Stimulated activated CD8-positive, alpha-beta memory T cell treated with anti-CD3 and anti-CD28 coated beads, Interleukin-15, amount 100 ng/mL, for 48 hours (primary cell): ENCODE results near the gene TRPM2.

ENCODE experiments used
- DNase-seq, 2 donors: peaks; one replicate each; pipeline ENCODE4 v3.0.0-alpha.2; 2020; ENCODE audit warnings: low read depth in 2 of 2

The TRPM2 gene

GRCh38 chr21:44353191-44353970, at the start of gene TRPM2:
Gene TRPM2 (plus strand): TSS chr21:44353621. CDS start chr21:44353701, 80 bp downstream.
- DNase-seq, result no peak

GRCh38 chr21:44304011-44304616, 49.3 kb upstream of the TRPM2 start:
- no peak for DNase-seq

GRCh38 chr21:44304877-44305293, 48.5 kb upstream of the TRPM2 start:
- no peak for DNase-seq

- no peak for DNase-seq
Measured at GRCh38 chr21:44305691-44306090, 47.7 kb upstream of the TRPM2 start.

- DNase-seq, result no peak
Measured at GRCh38 chr21:44306936-44307704, 46.3 kb upstream of the TRPM2 start.

GRCh38 chr21:44310628-44311507, 42.6 kb upstream of the TRPM2 start:
- DNase-seq, result no peak

- DNase-seq, result no peak
Measured at GRCh38 chr21:44312089-44312488, 41.3 kb upstream of the TRPM2 start.

- no peak for DNase-seq
Measured at GRCh38 chr21:44312716-44313115, 40.7 kb upstream of the TRPM2 start.

GRCh38 chr21:44313451-44313850, 40.0 kb upstream of the TRPM2 start:
- DNase-seq, result no peak

- no peak for DNase-seq
Measured at GRCh38 chr21:44314128-44314527, 39.3 kb upstream of the TRPM2 start.

- no peak for DNase-seq
Measured at GRCh38 chr21:44314561-44314960, 38.9 kb upstream of the TRPM2 start.

- no peak for DNase-seq
Measured at GRCh38 chr21:44315691-44316203, 37.7 kb upstream of the TRPM2 start.

GRCh38 chr21:44316277-44316900, 37.0 kb upstream of the TRPM2 start:
- DNase-seq, result no peak

GRCh38 chr21:44317241-44317782, 36.1 kb upstream of the TRPM2 start:
- no peak for DNase-seq

- no peak for DNase-seq
Measured at GRCh38 chr21:44317871-44318270, 35.5 kb upstream of the TRPM2 start.

GRCh38 chr21:44318489-44319285, 34.7 kb upstream of the TRPM2 start:
- DNase-seq, result no peak

- no peak for DNase-seq
Measured at GRCh38 chr21:44319407-44320065, 33.9 kb upstream of the TRPM2 start.

- DNase-seq, result no peak
Measured at GRCh38 chr21:44320847-44321246, 32.6 kb upstream of the TRPM2 start.

GRCh38 chr21:44321846-44322450, 31.5 kb upstream of the TRPM2 start:
- DNase-seq, result no peak
